Karpas-422 (cell line): ENCODE data around the gene ODC1. TPM values are rescaled to one million over a fixed set of nuclear protein-coding genes. Genes with fewer than 3 reads are reported as not detected.

Experiments used
- DNase-seq: peaks from one replicate; pipeline ENCODE4 v3.0.0-alpha.2; 2015
- H2AFZ ChIP-seq: fragments of 200-600 bp; sonication (generic); 2 replicates; pipeline ENCODE4 v1.6.1; 2014; ENCODE audit warnings: antibody characterized with exemption, low read length, mixed read lengths
- H3K27ac ChIP-seq: fragments of 200-600 bp; sonication (generic); 2 replicates; pipeline ENCODE4 v1.5.1; 2014; ENCODE audit warnings: mild to moderate bottlenecking, low read length, moderate library complexity
- H3K27me3 ChIP-seq: fragments of 200-600 bp; sonication (generic); 2 replicates; pipeline ENCODE4 v1.6.1; 2014; ENCODE audit warnings: low read length, mixed read lengths
- H3K36me3 ChIP-seq: fragments of 200-600 bp; sonication (generic); 2 replicates; pipeline ENCODE4 v1.6.1; 2014; ENCODE audit warnings: low read length, mixed read lengths; ENCODE audit not compliant: insufficient read depth
- H3K4me1 ChIP-seq: fragments of 200-600 bp; sonication (generic); 2 replicates; pipeline ENCODE4 v1.6.1; 2014; ENCODE audit warnings: mild to moderate bottlenecking, low read length, mixed read lengths
- H3K4me2 ChIP-seq: fragments of 200-600 bp; sonication (generic); 2 replicates; pipeline ENCODE4 v1.6.1; 2014; ENCODE audit warnings: low read length, low read depth, mild to moderate bottlenecking; ENCODE audit not compliant: poor library complexity, severe bottlenecking
- H3K4me3 ChIP-seq: fragments of 200-600 bp; sonication (generic); 2 replicates; pipeline ENCODE4 v1.5.1; 2014; ENCODE audit warnings: mild to moderate bottlenecking, antibody characterized with exemption, low read length, mixed read lengths
- H3K79me2 ChIP-seq: fragments of 200-600 bp; sonication (generic); 2 replicates; pipeline ENCODE4 v1.6.1; 2014; ENCODE audit warnings: mild to moderate bottlenecking, low read length, mixed read lengths
- H3K9ac ChIP-seq: fragments of 200-600 bp; sonication (generic); 2 replicates; pipeline ENCODE4 v1.6.0; 2014; ENCODE audit warnings: low read length
- H3K9me2 ChIP-seq: fragments of 200-600 bp; sonication (generic), shearing (Covaris generic); replicated peaks from 2 replicates; pipeline ENCODE4 v1.6.0; 2014; ENCODE audit warnings: mild to moderate bottlenecking, low read length, moderate library complexity; ENCODE audit not compliant: insufficient read depth
- H3K9me3 ChIP-seq: fragments of 300-700, 200-600 bp; sonication (generic); 2 replicates; pipeline ENCODE4 v1.6.1; 2014; ENCODE audit warnings: low read length, mixed read lengths
- H4K20me1 ChIP-seq: fragments of 200-600 bp; sonication (generic); 2 replicates; pipeline ENCODE4 v1.6.1; 2014; ENCODE audit warnings: mild to moderate bottlenecking, antibody characterized with exemption, low read length, low read depth; ENCODE audit not compliant: insufficient read depth
- total RNA-seq: library from RNA; depleted of rRNA; stranded (reverse); fragments of >200 nt; shearing (Covaris generic); gene quantifications from 2 replicates; pipeline ENCODE4 v1.2.3, GENCODE V29; 2014; ENCODE audit warnings: low replicate concordance

ODC1 gene
- total RNA-seq, 1 experiment from 2014 or later: 247 TPM

DNA sequence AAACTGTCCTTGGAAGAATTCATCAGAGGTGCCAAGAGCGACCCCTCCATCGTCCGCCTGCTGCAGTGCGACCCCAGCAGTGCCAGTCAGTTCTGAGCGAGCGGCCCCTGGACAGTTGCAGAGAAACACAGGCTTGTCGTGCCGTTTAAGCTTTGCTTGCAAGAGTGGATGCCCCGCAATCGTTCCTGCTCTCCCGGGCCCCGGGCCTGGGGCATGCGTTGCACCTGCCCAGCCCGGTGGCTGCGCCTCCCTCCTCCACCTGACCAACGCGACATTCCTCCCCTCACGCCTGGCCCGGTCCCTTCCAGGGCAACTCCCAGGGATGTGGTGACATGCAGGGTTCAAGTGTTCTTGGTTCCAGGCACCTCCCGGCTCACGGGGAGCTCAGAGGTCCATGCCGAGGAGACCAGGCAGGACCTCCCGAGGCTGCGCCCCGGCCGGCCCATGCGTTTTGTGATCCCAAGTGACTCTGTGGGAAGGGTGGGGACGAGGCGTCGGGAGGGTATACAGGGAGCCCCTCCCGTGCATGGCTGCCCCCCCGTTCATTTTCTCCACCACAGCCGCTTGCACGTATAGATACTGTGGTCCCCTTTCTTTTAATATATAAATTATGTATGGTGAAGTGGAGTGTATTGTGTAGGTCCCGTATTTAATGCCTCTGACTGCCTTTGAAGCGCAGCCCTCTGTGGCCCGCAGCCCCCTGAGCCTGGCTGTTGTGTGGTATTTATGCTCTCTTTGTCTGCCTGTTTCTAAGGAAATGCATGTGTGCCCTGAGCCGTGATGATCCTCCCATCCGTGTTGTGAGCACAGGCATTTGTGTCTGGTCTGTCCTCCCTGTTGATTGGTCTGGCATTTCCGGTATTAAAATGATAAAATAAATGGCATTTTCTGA, 21.2 kb downstream of the ODC1 start:
- no peak overlapping the region for H3K9ac ChIP-seq

DNA sequence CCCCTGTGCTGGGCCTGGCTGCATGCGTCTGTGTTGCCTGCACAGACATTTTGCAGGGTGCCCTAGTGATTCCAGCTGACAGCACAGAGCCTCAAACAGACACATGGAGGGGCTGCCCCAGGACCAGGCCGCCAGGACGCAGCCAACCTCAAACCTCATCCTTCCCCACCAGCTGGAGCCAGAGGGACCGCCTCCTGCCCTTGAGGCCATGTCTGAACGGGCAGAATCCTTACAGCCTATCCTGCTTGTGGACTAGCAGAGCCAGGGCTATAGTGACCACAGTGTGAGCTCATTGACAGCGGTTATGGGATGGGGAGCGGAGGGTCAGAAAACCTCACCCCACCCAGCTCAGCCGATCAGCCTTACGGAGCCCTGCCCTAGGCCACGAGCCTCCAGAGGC, 22.4 kb downstream of the ODC1 start:
- H3K4me1 ChIP-seq: peaks cover 5% of the 10 kb centered on the region; the same call in 1 of the 2 replicates
- H3K4me3 ChIP-seq: no peak overlapping the region
- H3K9ac ChIP-seq: no peak overlapping the region
- H3K9me3 ChIP-seq: no peaks in the 10 kb centered on the region
- no peaks in the 10 kb centered on the region for H3K36me3 ChIP-seq
- H3K4me2 ChIP-seq: no peak overlapping the region
- H3K79me2 ChIP-seq: no peaks in the 10 kb centered on the region
- H4K20me1 ChIP-seq: no peaks in the 10 kb centered on the region
- no peak for DNase-seq
- no peak overlapping the region for H2AFZ ChIP-seq
- no peak overlapping the region for H3K27ac ChIP-seq
- no peaks in the 10 kb centered on the region for H3K9me2 ChIP-seq
- no peaks in the 10 kb centered on the region for H3K27me3 ChIP-seq

More for the DNA sequence above, 21.2 kb downstream of the ODC1 start:
- Histone ChIP-seq H3K9me3 (no peaks in the 10 kb centered on the region), H3K36me3 (no peaks in the 10 kb centered on the region), H3K4me3 (no peak overlapping the region), H4K20me1 (no peaks in the 10 kb centered on the region), H3K79me2 (no peaks in the 10 kb centered on the region), H3K27ac (no peak overlapping the region), H2AFZ (no peak overlapping the region), H3K4me1 (peaks cover 5% of the 10 kb centered on the region; the same call in 1 of the 2 replicates), H3K4me2 (no peak overlapping the region), H3K27me3 (no peaks in the 10 kb centered on the region), H3K9me2 (no peaks in the 10 kb centered on the region)
- no peak for DNase-seq

DNA sequence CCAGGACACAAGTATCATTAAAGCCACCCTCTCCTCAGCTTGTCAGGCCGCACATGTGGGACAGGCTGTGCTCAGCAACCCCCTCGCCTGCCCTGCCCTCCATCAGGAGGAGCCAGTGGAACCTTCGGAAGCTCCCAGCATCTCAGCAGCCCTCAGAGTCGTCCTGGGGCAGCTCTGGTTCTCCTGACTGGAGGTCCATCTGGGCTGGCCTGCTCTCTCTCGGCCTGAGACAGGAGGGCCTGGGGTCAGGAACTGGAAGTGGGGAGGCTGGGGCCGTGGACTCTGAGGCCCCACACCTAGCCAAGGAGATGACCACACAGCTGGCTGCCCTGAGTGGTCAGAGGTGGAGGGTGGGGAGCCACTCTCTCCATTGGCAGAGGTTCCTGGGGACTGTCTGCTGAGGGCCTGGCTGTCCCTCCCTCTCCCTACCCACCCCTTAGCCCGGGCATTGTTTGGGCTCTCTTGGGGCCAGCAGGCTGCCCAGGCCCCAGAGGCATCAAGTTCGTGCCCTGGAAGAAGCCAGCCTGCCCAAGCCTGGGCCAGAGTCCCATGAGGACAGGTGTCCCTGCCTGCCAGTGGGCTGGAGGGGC, 23.1 kb downstream of the ODC1 start:
- no peak for DNase-seq
- Histone ChIP-seq H3K4me2 (no peak overlapping the region), H3K4me3 (no peak overlapping the region), H3K9me2 (no peaks in the 10 kb centered on the region), H3K79me2 (no peaks in the 10 kb centered on the region), H3K4me1 (peaks cover 5% of the 10 kb centered on the region; the same call in 1 of the 2 replicates), H3K9ac (no peak overlapping the region), H4K20me1 (no peaks in the 10 kb centered on the region), H3K27me3 (no peaks in the 10 kb centered on the region), H3K9me3 (no peaks in the 10 kb centered on the region), H2AFZ (no peak overlapping the region), H3K36me3 (no peaks in the 10 kb centered on the region), H3K27ac (no peak overlapping the region)

DNA sequence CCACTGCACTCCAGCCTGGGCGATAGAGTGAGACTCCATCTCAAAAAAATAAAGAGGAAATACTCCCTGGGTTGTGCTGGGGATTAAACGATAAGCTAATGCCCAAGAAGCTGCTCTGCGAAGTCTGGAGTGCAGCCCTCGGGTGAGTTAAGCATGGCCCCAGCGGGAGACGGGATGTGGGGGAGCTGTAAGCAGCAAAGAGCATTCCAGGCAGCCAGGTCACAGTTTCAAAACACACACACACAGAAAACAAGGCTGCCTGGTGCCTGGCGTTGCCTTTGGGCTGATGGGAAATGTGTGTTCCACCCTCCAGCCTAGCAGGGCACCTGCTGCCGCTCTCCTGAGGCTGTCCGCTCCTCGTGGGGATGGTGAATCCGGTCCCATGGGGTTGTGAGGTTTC, 24.1 kb downstream of the ODC1 start:
- no peaks in the 10 kb centered on the region for H3K36me3 ChIP-seq
- H2AFZ ChIP-seq: no peak overlapping the region
- H3K4me1 ChIP-seq: peaks cover 5% of the 10 kb centered on the region; the same call in 1 of the 2 replicates
- no peaks in the 10 kb centered on the region for H3K27me3 ChIP-seq
- no peak overlapping the region for H3K4me3 ChIP-seq
- no peak overlapping the region for H3K4me2 ChIP-seq
- no peak for DNase-seq
- H3K27ac ChIP-seq: no peak overlapping the region
- H4K20me1 ChIP-seq: no peaks in the 10 kb centered on the region
- no peaks in the 10 kb centered on the region for H3K9me3 ChIP-seq
- H3K9me2 ChIP-seq: no peaks in the 10 kb centered on the region
- H3K9ac ChIP-seq: no peak overlapping the region
- H3K79me2 ChIP-seq: no peaks in the 10 kb centered on the region

DNA sequence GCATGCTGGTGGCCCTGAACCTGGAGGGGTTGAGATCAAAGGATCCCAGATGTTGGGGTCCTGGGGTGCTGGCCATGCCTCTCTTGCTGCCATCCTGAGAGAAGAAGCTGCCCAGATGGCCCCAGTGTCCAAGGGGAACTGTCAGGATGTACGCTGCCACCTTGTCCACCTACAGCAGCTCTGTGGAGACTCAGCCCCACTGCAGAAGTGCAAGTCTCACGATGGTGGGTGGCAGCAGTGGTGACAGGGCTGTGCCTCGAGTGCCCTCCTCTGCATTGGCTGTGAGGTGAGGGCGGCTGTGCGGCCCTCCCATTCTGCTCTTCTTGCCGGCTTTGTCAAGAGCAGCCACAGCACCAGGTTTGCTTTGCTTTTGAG, 24.7 kb downstream of the ODC1 start:
- H3K4me1 ChIP-seq: peaks cover 5% of the 10 kb centered on the region; the same call in 1 of the 2 replicates
- no peaks in the 10 kb centered on the region for H3K9me2 ChIP-seq
- DNase-seq: no peak
- H3K4me2 ChIP-seq: no peak overlapping the region
- no peaks in the 10 kb centered on the region for H3K27me3 ChIP-seq
- no peaks in the 10 kb centered on the region for H4K20me1 ChIP-seq
- H3K27ac ChIP-seq: no peak overlapping the region
- H3K36me3 ChIP-seq: no peaks in the 10 kb centered on the region
- H3K79me2 ChIP-seq: no peaks in the 10 kb centered on the region
- H3K9me3 ChIP-seq: no peaks in the 10 kb centered on the region
- H3K9ac ChIP-seq: no peak overlapping the region
- H3K4me3 ChIP-seq: no peak overlapping the region
- H2AFZ ChIP-seq: no peak overlapping the region

DNA sequence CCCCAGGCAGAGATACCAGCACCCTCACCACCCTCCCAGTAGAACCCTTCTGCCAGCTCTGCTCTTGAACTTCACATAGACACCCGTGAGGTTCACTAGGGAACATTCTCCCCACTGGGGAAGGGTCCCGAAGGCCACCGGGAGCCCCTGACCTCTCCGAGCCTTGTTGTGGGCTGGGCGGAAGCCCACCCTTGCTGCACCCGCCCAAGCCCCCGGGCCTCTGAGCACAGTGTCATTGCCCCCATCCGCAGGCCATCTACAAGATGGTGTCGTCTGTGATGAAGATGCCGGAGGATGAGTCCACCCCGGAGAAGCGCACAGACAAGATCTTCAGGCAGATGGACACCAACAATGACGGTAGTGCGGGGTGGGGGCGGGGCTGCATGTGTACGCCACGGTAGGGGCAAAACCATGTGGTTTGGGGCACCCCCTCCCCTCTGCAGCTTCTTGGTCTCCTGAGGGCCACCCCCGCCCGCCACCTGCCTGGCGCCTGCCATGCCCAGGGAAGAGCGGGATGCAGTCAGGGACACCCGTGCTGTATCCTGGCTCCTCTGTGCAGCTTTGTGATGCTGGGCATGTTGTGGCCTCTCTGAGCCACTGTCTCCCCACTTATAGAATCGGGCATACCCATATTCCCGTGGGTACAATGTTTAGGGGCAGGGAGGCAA, 25.3 kb downstream of the ODC1 start:
- Histone ChIP-seq H3K36me3 (no peaks in the 10 kb centered on the region), H3K79me2 (no peaks in the 10 kb centered on the region)

DNA sequence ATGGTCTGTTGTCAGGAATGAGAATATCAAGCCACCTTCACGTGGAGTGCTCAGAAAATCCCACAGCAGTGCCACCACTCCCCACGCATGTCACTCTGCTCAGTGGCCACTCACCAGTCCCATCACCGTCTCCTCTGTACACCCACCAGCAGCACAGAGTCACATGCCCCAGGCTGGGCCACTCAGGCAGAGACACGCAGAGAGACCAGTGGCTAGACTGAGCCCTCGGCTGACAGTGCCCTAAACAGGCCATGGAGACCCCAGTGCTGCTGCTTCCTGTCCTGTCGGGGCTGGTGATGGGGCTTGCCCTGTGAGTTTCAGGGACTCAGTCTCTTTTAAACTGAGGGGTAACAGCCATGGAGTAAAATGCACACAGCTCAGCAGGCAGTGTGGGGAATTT, 25.9 kb downstream of the ODC1 start:
- Histone ChIP-seq H3K9me3 (no peaks in the 10 kb centered on the region), H3K9ac (no peak overlapping the region), H3K9me2 (no peaks in the 10 kb centered on the region), H3K36me3 (no peaks in the 10 kb centered on the region), H4K20me1 (no peaks in the 10 kb centered on the region), H3K79me2 (no peaks in the 10 kb centered on the region), H3K4me3 (no peak overlapping the region), H3K27ac (no peak overlapping the region), H2AFZ (no peak overlapping the region), H3K4me1 (peaks cover 5% of the 10 kb centered on the region; the same call in 1 of the 2 replicates), H3K4me2 (no peak overlapping the region), H3K27me3 (no peaks in the 10 kb centered on the region)
- DNase-seq: no peak

More for the DNA sequence above, 25.3 kb downstream of the ODC1 start:
- no peak for DNase-seq
- H3K9me2 ChIP-seq: no peaks in the 10 kb centered on the region
- H3K27me3 ChIP-seq: no peaks in the 10 kb centered on the region
- H4K20me1 ChIP-seq: no peaks in the 10 kb centered on the region
- H2AFZ ChIP-seq: no peak overlapping the region
- H3K4me3 ChIP-seq: no peak overlapping the region
- H3K9me3 ChIP-seq: no peaks in the 10 kb centered on the region
- H3K4me1 ChIP-seq: peaks cover 5% of the 10 kb centered on the region; the same call in 1 of the 2 replicates
- H3K9ac ChIP-seq: no peak overlapping the region
- no peak overlapping the region for H3K4me2 ChIP-seq
- no peak overlapping the region for H3K27ac ChIP-seq
